ENCODE measurements around the gene UNC93B1. TPM values are rescaled to one million over a fixed set of nuclear protein-coding genes. Genes with fewer than 3 reads are reported as not detected.
A peak's percentile ranks its signal among the peaks of the same experiment; 100 is the strongest.

The UNC93B1 gene
- total RNA-seq, 1 donor from 2014 or later, result 121 TPM

DNA sequence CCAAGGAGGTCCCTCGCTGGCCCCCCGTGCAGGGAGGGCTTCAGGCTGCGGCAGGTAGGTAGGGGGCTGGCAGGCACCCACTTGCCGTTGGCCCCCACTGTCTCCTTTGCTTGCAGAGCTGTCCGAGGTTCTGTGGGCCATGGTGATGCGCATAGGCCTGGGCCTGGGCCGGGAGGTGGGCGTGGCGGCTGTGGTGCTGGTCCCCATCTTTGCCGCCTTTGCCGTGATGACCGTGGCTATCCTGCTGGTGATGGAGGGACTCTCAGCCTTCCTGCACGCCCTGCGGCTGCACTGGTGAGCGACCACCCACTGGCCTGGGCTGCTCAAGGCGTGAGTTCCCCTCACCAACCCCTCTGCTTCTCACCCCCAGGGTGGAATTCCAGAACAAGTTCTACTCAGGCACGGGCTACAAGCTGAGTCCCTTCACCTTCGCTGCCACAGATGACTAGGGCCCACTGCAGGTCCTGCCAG lies 46.5 kb upstream of the UNC93B1 start:
- Histone ChIP-seq H3K9me3 (no peaks in the 10 kb centered on the region), H3K36me3 (peaks cover 82% of the 10 kb centered on the region), H3K4me3 (no peak overlapping the region), H3K27me3 (ENCODE audit: low read depth) (no peaks in the 10 kb centered on the region), H3K4me1 (no peaks in the 10 kb centered on the region), H3K27ac (no peak overlapping the region)
- ATAC-seq, result no peak
- TF ChIP-seq, protein P1, sequence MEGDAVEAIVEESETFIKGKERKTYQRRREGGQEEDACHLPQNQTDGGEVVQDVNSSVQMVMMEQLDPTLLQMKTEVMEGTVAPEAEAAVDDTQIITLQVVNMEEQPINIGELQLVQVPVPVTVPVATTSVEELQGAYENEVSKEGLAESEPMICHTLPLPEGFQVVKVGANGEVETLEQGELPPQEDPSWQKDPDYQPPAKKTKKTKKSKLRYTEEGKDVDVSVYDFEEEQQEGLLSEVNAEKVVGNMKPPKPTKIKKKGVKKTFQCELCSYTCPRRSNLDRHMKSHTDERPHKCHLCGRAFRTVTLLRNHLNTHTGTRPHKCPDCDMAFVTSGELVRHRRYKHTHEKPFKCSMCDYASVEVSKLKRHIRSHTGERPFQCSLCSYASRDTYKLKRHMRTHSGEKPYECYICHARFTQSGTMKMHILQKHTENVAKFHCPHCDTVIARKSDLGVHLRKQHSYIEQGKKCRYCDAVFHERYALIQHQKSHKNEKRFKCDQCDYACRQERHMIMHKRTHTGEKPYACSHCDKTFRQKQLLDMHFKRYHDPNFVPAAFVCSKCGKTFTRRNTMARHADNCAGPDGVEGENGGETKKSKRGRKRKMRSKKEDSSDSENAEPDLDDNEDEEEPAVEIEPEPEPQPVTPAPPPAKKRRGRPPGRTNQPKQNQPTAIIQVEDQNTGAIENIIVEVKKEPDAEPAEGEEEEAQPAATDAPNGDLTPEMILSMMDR (IDR thresholded peaks at IDR 0.05), result no peak
- intact Hi-C loops (cut with DNase I), result no loop called here
- no peak for DNase-seq

GRCh38 chr11:68049509-68050370 lies 45.8 kb upstream of the UNC93B1 start:
- Histone ChIP-seq H3K4me3 (no peak overlapping the region), H3K4me1 (no peaks in the 10 kb centered on the region), H3K27ac (no peak overlapping the region), H3K27me3 (ENCODE audit: low read depth) (no peaks in the 10 kb centered on the region), H3K9me3 (no peaks in the 10 kb centered on the region), H3K36me3 (peaks cover 88% of the 10 kb centered on the region)
- TF ChIP-seq, protein P1 (IDR thresholded peaks at IDR 0.05), result no peak
- ATAC-seq (no peak), DNase-seq (no peak)
- intact Hi-C loops (cut with DNase I), result no loop called here

DNA sequence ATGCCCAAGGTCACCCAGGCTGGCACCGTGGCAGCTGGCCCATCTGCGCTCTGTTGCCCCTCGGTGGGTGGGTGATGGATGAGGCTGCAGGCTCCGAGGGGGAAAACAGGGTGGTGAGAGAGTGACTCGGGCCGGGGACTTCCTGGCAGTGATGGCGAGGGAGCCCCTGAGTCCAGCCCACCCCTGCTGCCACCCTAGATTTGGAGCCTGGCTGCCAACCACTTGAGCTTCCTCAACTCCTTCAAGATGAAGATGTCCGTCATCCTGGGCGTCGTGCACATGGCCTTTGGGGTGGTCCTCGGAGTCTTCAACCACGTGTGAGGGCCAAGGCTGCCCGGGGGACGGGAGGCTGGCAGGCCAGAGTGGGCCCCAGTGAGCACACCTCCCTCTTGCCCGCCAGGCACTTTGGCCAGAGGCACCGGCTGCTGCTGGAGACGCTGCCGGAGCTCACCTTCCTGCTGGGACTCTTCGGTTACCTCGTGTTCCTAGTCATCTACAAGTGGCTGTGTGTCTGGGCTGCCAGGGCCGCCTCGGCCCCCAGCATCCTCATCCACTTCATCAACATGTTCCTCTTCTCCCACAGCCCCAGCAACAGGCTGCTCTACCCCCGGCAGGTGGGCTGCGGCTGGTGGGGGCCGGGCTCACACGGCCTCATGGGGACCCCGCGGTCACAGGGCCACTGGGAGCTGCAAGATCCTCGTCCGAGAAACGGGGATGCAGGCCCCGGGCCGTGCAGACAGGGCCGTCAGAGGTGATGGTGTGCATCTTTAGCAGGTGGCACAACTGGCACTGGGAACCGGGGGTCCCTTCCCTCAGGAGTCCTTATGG lies 45.0 kb upstream of the UNC93B1 start:
- DNase-seq, result no peak
- peaks cover 97% of the 10 kb centered on the region for H3K36me3 ChIP-seq
- TF ChIP-seq, protein P1 (IDR thresholded peaks at IDR 0.05), result no peak

GRCh38 chr11:68047437-68048290 lies 43.8 kb upstream of the UNC93B1 start:
- ATAC-seq (no peak), DNase-seq (no peak)
- intact Hi-C loops (cut with DNase I), result no loop called here
- Histone ChIP-seq H3K4me1 (no peaks in the 10 kb centered on the region), H3K27ac (no peak overlapping the region), H3K9me3 (no peaks in the 10 kb centered on the region), H3K36me3 (peaks cover 98% of the 10 kb centered on the region), H3K4me3 (no peak overlapping the region), H3K27me3 (ENCODE audit: low read depth) (no peaks in the 10 kb centered on the region)
- TF ChIP-seq, protein P1 (IDR thresholded peaks at IDR 0.05), result no peak

More for the DNA sequence above, 45.0 kb upstream of the UNC93B1 start:
- Histone ChIP-seq H3K27ac (no peak overlapping the region), H3K9me3 (no peaks in the 10 kb centered on the region), H3K27me3 (ENCODE audit: low read depth) (no peaks in the 10 kb centered on the region), H3K4me3 (no peak overlapping the region), H3K4me1 (no peaks in the 10 kb centered on the region)
- intact Hi-C loops (cut with DNase I), result no loop called here
- no peak for ATAC-seq

GRCh38 chr11:68044898-68045351 lies 41.0 kb upstream of the UNC93B1 start:
- no peak overlapping the region for H3K4me3 ChIP-seq
- H3K4me1 ChIP-seq, result peaks cover 18% of the 10 kb centered on the region
- DNase-seq (peak; percentile 43), ATAC-seq (no peak)
- H3K27me3 ChIP-seq (ENCODE audit: low read depth), result no peaks in the 10 kb centered on the region
- TF ChIP-seq, protein P1 (IDR thresholded peaks at IDR 0.05), result no peak
- peaks cover 90% of the 10 kb centered on the region for H3K36me3 ChIP-seq
- intact Hi-C loops (cut with DNase I), result no loop called here
- no peaks in the 10 kb centered on the region for H3K9me3 ChIP-seq
- no peak overlapping the region for H3K27ac ChIP-seq
